Measurements from ENCODE around the gene WDR47.

GRCh38 chr1:108936170-108936569, 105.7 kb downstream of the WDR47 start:
- TF ChIP-seq EGR1 (IDR thresholded peaks at IDR 0.05; ENCODE audit: low read depth in 2 of 2) (no peak), REST (IDR thresholded peaks at IDR 0.05) (no peak), RXRA (IDR thresholded peaks at IDR 0.05) (no peak), CTCF (IDR thresholded peaks at IDR 0.05; ENCODE audit: low read depth, low read length, missing input control) (no peak), GABPA (IDR thresholded peaks at IDR 0.05 in 1 of 2, conservative IDR thresholded peaks at IDR 0.05 in 1 of 2) (no peak), MAX (IDR thresholded peaks at IDR 0.05) (no peak), TAF1 (conservative IDR thresholded peaks at IDR 0.05) (no peak), ZBTB33 (IDR thresholded peaks at IDR 0.05) (no peak), NR2F2 (IDR thresholded peaks at IDR 0.05) (no peak), YY1 (IDR thresholded peaks at IDR 0.05) (no peak), RAD21 (IDR thresholded peaks at IDR 0.05) (no peak), ATF3 (IDR thresholded peaks at IDR 0.05) (no peak), HNF4G (IDR thresholded peaks at IDR 0.05) (no peak)
